ENCODE data around the gene MARCHF2. TPM values are rescaled to one million over a fixed set of nuclear protein-coding genes. Genes with fewer than 3 reads are reported as not detected.
"Not testable (repeated sequence)": the region's sequence is repeated elsewhere in the genome, so short reads cannot be mapped to it uniquely, and the experiment has no call there.

Gene MARCHF2
- total RNA-seq, 1 donor from 2014 or later, result 30.9 TPM

- H3K27me3 Mint-ChIP-seq (ENCODE audit: low read depth, unreplicated experiment); FAIRE-seq; H3K79me2 ChIP-seq (ENCODE audit: insufficient read depth, low read length); H3K9ac ChIP-seq (ENCODE audit: low read length); DNase-seq (ENCODE audit: low read depth); H3K4me1 Mint-ChIP-seq (ENCODE audit: low read depth, unreplicated experiment); H3K4me3 ChIP-seq (ENCODE audit: insufficient read depth, low read depth, low read length); H3K4me2 ChIP-seq (ENCODE audit: low read length); H4K20me1 ChIP-seq (ENCODE audit: insufficient read depth, low read length); H3K9me3 ChIP-seq (ENCODE audit: insufficient read depth, low read depth, low read length); H3K27ac Mint-ChIP-seq (ENCODE audit: unreplicated experiment); H3K4me3 Mint-ChIP-seq (ENCODE audit: unreplicated experiment); H3K36me3 ChIP-seq (ENCODE audit: insufficient read depth, low read length); H3K27ac ChIP-seq (ENCODE audit: low read depth, low read length); H3K9me3 Mint-ChIP-seq (ENCODE audit: unreplicated experiment); H3K4me1 ChIP-seq (ENCODE audit: insufficient read depth, low read length); H3K27me3 ChIP-seq (ENCODE audit: insufficient read depth, low read length); H2AFZ ChIP-seq (ENCODE audit: low read depth, low read length): not testable (repeated sequence)
- peaks cover 17% of the 10 kb centered on the region for H3K36me3 Mint-ChIP-seq (ENCODE audit: low read depth, unreplicated experiment)
These were observed 26.7 kb upstream of the MARCHF2 start for GRCh38 chr19:8386419-8386818.

- H3K27me3 Mint-ChIP-seq (ENCODE audit: low read depth, unreplicated experiment), result no peaks in the 10 kb centered on the region
- peaks cover 3% of the 10 kb centered on the region for H3K9me3 Mint-ChIP-seq (ENCODE audit: unreplicated experiment)
- no peak for TF ChIP-seq CTCF (IDR thresholded peaks at IDR 0.05; ENCODE audit: insufficient read depth, low read depth, low read length)
- TF ChIP-seq EZH2 (IDR thresholded peaks at IDR 0.05; ENCODE audit: insufficient read depth, low read length), result no peak
- no peak for FAIRE-seq
- H3K4me3 Mint-ChIP-seq (ENCODE audit: unreplicated experiment), result no peak overlapping the region
- H2AFZ ChIP-seq (ENCODE audit: low read depth, low read length), result no peak overlapping the region
- H3K27me3 ChIP-seq (ENCODE audit: insufficient read depth, low read length), result no peaks in the 10 kb centered on the region
- H3K27ac ChIP-seq (ENCODE audit: low read depth, low read length), result no peak overlapping the region
- H3K4me1 ChIP-seq (ENCODE audit: insufficient read depth, low read length), result peaks cover 10% of the 10 kb centered on the region
- peaks cover 15% of the 10 kb centered on the region for H3K79me2 ChIP-seq (ENCODE audit: insufficient read depth, low read length)
- H3K4me3 ChIP-seq (ENCODE audit: insufficient read depth, low read depth, low read length), result no peak overlapping the region
- peaks cover 20% of the 10 kb centered on the region for H3K36me3 Mint-ChIP-seq (ENCODE audit: low read depth, unreplicated experiment)
- H3K27ac Mint-ChIP-seq (ENCODE audit: unreplicated experiment), result no peak overlapping the region
- H4K20me1 ChIP-seq (ENCODE audit: insufficient read depth, low read length), result peaks cover 13% of the 10 kb centered on the region
- no peak overlapping the region for H3K9ac ChIP-seq (ENCODE audit: low read length)
- H3K4me2 ChIP-seq (ENCODE audit: low read length), result no peak overlapping the region
- H3K4me1 Mint-ChIP-seq (ENCODE audit: low read depth, unreplicated experiment), result peaks cover 6% of the 10 kb centered on the region
- H3K36me3 ChIP-seq (ENCODE audit: insufficient read depth, low read length), result no peaks in the 10 kb centered on the region
- no peaks in the 10 kb centered on the region for H3K9me3 ChIP-seq (ENCODE audit: insufficient read depth, low read depth, low read length)
- DNase-seq (ENCODE audit: low read depth), result no peak
These were observed 26.1 kb upstream of the MARCHF2 start for GRCh38 chr19:8386990-8387389.

GRCh38 chr19:8387688-8388611, 25.2 kb upstream of the MARCHF2 start:
- Histone ChIP-seq H3K4me2 (ENCODE audit: low read length) (no peak overlapping the region), H3K9ac (ENCODE audit: low read length) (no peak overlapping the region), H3K4me1 (ENCODE audit: insufficient read depth, low read length) (peaks cover 10% of the 10 kb centered on the region), H3K4me3 (ENCODE audit: insufficient read depth, low read depth, low read length) (no peak overlapping the region), H3K79me2 (ENCODE audit: insufficient read depth, low read length) (peaks cover 24% of the 10 kb centered on the region), H3K27ac (ENCODE audit: low read depth, low read length) (no peak overlapping the region), H4K20me1 (ENCODE audit: insufficient read depth, low read length) (peaks cover 20% of the 10 kb centered on the region), H3K27me3 (ENCODE audit: insufficient read depth, low read length) (no peaks in the 10 kb centered on the region), H3K9me3 (ENCODE audit: insufficient read depth, low read depth, low read length) (no peaks in the 10 kb centered on the region), H3K36me3 (ENCODE audit: insufficient read depth, low read length) (no peaks in the 10 kb centered on the region), H2AFZ (ENCODE audit: low read depth, low read length) (no peak overlapping the region)
- peaks cover 6% of the 10 kb centered on the region for H3K4me1 Mint-ChIP-seq (ENCODE audit: low read depth, unreplicated experiment)
- no peak for FAIRE-seq
- H3K27ac Mint-ChIP-seq (ENCODE audit: unreplicated experiment), result no peak overlapping the region
- peaks cover 3% of the 10 kb centered on the region for H3K9me3 Mint-ChIP-seq (ENCODE audit: unreplicated experiment)
- TF ChIP-seq CTCF (IDR thresholded peaks at IDR 0.05; ENCODE audit: insufficient read depth, low read depth, low read length) (no peak), EZH2 (IDR thresholded peaks at IDR 0.05; ENCODE audit: insufficient read depth, low read length) (no peak)
- no peak overlapping the region for H3K4me3 Mint-ChIP-seq (ENCODE audit: unreplicated experiment)
- no peak for DNase-seq (ENCODE audit: low read depth)
- H3K36me3 Mint-ChIP-seq (ENCODE audit: low read depth, unreplicated experiment), result peaks cover 20% of the 10 kb centered on the region
- no peaks in the 10 kb centered on the region for H3K27me3 Mint-ChIP-seq (ENCODE audit: low read depth, unreplicated experiment)

Data from astrocyte (in vitro differentiated cells and primary cell).